Stimulated activated CD4-positive, alpha-beta T cell treated with anti-CD3 and anti-CD28 coated beads, Interleukin-1b, Interleukin-23, amount 100 ng/mL, for 48 hours (primary cell): ENCODE measurements around the gene BFSP2.

Source experiments
- DNase-seq: peaks from one replicate; pipeline ENCODE4 v3.0.0-alpha.2; 2020

The BFSP2 gene

DNA sequence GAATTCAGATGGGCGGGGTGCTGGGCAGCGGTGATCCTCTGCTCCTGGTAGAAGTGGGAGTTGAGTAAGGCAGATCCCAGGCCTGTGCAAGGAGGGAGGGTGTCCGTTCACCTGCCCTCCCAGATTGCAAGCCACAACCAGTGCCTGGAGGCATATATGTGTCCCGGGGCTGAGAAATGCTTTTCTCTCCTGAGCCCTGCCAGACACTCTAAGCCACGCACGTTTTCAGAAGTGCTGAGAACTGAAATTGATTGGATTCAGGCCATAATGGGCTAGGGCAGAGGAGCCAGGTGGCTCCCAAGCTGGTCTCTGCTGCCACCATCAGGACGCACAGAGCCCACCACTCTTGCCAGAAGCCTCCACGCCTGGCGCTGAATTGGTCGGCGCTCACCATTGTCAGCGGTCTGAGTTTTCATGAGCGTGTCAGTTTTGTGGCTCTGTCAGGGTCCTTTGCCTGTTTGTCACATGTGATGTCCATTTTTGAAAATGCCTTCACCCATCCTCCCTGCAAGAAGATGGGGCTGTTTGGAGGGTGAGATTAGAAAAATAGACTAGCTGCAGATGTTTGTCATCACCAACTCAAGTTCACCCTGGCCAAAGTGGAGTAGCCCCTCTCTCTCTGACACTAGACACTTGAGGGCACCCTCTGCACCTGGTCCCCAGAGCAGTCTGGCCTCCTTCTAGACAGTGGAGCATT, 15.4 kb upstream of the BFSP2 start:
- peak; percentile 36 for DNase-seq

DNA sequence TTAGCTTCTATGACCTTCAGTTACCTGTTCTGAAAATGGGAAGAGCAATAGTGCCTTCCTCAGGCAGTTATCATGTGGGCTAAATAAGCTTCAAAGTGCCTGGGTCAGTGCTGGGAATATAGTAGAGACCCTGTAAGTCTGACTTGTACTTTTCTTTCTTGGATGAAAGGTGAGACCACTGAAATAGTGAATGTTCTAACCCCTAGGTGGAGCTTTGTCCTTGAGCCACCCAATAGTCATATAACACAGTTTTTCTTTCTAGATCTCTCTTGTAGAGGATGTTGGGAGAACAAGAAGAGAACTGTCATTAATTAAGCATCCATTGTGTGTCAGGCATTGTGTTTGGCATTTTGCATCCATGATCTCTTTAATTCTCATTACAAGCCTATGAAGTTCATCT, 13.0 kb upstream of the BFSP2 start:
- DNase-seq = no peak

DNA sequence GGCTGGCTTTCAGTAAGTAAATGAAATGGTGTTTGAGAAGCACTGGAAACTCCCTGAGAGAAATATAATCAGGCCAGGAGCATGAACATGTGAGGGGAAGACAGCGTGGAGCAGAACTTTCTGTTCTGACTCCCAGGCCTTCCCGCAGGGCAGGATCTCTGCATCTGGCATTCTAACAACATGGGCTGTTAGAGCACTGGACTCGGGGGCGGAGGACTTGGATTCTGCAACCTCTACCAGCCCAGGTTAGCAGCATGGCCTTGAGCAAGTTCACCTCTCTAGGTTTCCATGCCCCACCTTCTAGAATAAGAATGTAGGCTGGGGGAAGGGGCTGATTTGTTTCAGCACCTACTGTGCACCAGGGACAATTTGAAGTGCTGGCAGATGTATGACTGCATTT, 12.5 kb upstream of the BFSP2 start:
- no peak for DNase-seq

DNA sequence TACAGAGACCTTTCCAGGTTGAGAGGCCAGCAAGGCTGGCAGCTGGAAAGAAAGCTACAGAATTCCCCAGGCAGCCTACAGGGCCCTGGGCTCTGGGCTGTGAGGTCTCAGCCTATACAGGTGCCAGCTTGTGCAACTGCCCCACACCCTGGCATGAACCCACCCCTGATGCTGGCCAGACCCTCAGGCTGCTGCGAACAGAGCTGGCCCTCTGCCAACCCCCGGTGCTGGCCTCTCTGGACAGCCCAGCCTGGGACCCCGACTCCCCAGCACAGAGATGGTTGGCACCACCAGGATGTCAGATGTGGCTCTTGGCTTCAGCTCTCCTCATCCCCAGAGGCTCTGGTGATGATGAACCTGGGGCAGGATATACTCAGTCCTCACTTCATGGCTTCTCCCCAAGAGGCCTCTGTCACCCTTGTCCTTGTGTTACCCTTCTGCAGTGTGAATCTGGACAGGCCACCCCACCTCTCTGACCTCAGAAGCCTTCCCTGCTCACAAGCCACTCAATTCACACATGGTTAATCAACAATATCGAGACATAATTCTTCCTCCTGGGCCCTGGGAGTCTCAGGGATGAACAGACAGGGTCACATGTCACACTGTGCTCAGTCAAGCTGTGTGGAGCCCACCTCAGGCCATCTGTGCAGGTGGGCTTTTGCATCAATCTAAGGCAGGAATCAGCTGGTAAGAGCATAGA, 11.0 kb upstream of the BFSP2 start:
- no peak for DNase-seq

DNA sequence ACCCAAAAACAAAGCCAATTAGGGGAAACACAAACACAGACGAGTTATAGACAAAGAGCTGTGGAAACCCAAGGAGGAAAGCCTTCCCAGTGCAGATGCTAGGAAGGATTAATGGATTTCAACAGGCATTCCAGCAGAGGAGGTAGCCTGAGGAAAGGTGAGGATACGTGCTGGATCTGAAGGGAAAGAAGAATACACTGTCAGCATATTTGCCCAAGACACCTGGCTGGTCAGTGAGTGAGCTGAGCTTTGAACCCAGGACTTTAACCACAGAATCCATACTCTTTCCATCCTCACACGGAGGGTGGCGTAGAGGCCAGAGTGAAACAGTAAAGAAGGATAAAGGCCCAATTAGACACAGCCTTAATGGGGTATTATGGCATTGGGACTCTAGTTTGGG, 9.1 kb upstream of the BFSP2 start:
- DNase-seq = no peak

DNA sequence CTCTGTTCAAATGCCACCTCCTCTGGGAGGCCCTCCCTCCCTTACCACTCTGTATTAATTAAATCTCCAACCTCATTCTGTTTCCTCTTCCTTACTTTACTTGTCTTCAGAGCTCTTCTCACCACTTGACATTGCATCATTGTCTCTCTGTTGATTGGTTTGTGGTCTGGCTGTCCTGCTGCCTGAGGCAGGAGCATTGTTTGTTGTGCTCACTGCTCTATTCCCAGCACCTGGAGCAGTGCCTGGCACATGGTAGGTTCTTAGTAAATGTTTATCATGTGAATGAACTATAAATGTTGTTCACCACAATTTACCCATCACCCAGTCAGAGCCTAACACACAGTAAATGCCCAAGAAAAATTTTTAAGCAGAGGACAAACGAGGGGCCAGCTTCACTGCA, 6.7 kb upstream of the BFSP2 start:
- DNase-seq = no peak

DNA sequence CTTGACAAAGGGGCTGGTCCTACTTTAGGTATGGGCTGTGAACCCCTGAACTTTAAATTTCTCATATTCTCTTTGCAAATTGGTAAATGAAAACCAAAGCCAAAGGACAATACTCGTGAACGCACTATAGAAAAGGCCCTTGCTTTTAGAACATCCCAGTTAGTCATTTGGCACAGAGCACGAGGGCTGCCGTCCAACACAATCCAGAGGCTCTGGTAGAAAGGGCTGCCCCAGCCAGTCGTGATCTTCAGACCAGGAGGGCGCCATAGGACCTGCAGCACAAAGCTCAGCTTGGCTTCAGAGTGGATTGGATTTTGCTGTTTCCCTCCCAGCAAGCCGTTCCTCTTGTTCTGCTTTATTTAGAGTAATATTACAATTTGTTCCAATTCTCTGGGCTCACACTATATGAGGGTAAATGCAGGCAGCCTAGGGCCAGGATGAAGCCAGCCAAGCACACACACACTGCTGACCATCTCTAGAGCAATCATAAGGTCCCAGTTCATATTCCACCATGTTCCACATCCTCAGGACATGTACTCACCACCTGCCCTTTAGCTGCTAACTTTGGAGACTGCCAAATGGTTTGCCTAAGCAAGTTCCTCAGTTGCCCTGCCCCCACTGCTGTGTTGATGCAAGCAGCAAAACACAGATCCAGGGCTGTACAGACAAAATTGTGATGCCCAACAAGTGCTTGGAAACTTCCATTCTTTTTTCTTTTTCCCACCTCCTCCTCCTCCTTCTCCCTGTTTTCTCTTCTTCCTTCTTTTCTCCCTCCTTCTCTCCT, 6.0 kb upstream of the BFSP2 start:
- no peak for DNase-seq

DNA sequence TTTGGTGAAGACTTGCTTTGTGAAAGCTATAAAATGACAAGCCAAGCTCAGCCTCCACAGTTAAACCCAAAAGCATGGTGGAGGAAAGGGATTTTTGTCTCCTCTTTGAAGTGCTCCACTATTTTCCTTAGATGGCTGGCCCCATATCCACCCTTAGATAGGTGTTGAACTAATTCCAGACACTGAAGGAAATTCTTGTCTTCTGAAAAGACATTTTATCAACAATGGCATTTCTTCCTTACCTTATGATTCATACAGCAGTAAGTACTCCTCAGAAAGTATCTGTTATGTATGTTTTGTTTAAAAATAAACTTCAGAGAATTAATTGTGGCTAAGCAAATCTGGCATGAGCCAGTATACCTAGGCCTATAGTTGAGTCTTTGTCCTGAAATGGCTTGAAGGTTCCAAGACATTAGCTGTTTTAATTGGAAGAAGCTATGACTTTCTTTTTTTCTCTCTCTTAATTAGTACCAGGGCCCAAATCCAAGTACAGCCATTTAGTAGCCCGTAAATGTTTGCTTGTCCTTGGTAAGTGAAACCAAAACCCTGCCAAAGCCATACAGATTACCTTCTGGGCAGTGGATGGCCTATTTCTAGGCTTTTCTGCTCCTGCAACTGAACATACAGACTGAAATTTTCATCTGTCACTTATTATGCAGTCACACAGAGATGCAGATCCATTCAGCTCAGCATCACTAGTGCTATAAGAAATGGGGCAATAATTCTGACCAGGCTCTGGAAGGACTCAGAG, 5.1 kb upstream of the BFSP2 start:
- DNase-seq = no peak

DNA sequence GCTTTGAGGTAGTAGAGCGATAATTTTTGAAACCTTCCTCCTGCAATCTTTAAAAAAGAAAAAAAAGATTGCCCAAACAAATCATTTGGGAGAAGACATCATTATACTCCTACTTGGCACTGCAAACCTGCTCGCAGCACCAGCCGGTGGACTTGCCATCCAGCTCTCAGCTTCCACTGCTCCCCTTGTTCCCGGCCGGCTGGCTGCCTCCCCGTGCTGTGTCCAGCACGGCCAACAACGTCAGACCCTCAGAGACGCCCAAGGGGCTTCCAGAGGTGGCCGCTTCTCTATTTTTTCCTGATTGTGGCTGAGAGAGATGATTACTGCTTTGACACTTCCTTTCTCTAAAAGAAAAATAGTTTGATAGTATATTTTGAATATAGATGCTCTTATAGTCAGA, 3.0 kb upstream of the BFSP2 start:
- no peak for DNase-seq

DNA sequence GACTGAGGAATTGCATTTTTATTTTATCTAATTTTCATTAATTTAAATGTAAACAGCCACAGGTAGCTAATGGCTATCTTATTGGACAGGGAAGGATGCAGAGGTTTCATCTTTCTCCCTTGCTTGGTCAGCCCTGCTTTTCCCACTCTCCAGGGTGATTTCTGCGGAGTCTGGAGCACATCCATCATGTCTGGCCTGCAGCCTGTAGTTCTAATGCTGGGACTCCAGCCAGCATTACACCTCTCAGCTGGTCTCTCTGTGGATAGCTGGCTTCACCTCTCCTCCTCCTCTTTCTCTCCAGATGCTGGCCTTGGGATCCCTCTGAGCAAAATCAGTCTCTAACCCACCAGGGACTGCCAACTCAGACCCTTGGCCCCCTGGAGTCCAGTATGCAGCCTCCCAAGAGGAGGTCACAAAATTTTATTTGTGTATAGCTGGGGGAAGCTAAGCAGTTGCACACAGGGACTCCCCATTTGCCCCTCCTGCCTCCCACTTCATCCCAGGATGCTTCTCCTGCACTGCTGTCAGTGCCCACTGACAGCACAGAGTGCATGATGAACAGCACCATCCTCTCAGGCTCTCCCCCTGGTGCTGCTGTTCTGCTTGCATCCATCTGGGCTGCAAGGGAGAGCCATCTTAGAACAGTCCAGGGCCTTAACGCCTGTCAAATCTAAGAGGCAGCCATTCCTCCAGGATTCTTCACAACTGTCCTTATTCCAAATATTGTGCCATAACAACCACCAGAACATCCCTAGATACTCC, 1.7 kb downstream of the BFSP2 start:
- no peak for DNase-seq

DNA sequence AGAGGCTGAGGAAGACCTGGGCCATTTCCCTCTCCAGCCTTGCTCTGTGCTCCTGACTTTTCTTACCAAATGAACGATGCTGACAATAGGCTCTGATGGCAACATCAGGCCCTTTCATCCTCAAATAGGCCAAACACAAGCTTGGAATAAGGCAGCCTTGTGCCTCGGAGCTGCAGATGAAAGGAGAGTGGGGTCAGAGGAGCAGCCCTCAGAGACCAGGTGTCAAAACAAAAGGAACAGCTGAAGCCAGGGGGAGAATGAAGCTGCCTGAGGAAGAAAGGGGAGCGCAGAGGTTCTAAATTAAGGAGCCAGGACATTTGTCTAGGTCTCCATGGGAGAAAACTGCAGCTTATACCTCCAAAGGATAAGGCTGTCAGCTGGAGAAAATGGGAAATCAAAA, 5.1 kb downstream of the BFSP2 start:
- DNase-seq = no peak

DNA sequence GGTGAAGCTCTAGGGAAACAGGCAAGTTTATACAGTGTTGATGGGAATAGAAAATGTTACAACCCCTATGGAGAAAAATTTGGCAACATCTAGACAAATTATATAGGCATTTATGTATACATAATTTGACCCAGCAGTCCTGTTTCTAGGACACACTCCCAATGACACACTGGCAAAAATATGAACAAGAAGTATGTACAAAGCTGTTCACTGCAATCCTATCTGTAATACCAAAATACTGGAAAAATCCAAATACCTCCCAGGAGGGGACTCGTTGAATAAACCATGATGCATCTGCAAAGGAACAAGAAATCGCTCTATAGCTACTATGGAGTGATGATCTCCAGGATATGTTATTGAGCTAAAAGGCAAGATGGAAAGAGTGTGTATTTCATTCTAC, 8.5 kb downstream of the BFSP2 start:
- no peak for DNase-seq

DNA sequence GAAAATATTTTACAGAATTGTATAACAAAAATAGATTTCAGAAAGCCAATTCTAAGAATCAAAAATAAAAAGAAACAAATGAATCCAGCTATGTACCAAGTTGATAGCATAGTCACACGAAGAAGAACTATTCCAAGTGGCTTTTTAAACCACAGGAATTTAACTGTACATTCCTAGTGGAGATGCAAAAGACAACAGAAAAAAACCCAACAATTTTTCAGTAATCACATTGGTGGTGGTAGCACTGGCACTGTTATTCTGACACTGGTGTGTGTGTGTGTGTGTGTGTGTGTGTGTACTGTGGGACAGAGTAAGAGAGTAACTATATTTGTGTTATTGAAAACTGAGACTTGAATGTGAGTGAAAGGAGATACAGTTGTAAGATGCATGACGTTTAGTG, 9.1 kb downstream of the BFSP2 start:
- no peak for DNase-seq

DNA sequence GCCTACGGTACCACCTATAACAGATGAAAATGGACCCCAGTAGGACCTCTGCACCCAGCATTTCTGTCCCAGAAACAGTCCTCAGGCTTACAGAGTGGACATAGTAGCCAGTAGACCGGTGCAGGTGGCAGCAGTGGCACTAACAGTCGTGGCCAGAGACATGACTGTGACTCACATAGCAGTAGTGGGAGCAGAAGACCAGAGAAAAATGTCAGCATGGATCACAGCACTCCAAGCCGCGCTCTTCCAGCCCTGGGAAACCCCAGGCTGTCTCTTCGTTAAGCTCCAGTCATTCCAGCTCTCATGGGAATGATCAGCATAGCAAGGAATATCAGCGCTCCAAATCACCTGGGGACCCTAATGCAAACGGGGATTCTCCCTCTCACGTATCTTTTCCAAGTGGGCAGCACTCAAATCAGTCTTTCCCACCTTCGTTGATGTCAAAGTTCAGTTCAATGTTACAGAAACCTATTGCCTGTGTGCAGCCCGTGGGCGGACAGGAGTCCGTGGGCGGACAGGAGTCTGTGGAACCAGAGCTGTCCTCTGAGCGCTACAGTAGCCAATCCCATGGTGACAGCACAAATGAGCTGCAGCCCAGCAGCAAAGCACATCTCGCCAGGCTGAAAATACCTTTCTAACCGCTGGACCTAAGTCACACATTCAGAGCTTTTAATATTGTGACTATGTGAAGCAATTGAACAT, 10.5 kb downstream of the BFSP2 start:
- DNase-seq = no peak

DNA sequence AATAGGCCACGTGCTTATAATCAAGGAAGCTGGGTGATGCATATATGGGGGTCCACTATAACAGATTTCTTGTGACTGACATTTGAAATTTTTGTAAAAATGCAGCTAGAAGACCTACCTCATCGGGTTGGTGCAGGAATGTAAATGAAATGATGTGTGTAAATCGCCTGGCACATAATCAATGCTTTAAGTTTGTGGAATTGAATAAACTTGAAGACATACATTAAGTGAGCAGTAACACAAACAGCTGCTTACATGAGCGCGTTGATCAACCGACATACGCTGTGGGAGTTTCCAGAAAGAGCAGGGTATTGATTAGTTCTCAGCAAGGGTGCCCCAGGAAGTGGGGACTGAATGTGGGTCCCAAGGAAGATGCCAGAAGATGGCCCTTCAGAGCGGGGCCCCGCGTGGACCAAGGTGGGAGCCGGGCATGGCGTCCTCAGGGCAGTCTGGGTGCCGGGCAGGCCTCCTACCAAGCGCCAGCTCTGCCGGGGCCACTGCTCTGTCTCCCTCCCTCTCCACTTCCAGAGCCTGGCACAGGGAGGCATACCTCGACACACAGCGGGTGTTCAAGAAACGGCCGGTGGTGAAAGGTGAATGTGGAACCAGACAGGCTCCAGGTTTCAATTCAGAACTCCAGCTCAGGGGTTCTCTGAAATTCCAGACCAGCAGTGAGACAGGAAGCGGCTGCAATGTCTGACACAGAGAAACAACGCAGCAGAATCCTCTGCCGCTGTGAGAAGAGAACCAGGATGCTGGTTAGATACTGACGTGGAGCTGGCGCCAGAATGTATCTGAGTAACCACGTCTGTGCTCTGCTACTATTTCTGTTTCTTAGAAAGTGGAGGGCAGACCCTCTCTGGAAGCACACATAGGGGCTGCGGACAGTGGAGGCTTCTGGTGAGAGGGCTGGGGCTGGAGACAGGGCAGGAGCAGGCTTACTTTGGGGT, 12.6 kb downstream of the BFSP2 start:
- DNase-seq = no peak

DNA sequence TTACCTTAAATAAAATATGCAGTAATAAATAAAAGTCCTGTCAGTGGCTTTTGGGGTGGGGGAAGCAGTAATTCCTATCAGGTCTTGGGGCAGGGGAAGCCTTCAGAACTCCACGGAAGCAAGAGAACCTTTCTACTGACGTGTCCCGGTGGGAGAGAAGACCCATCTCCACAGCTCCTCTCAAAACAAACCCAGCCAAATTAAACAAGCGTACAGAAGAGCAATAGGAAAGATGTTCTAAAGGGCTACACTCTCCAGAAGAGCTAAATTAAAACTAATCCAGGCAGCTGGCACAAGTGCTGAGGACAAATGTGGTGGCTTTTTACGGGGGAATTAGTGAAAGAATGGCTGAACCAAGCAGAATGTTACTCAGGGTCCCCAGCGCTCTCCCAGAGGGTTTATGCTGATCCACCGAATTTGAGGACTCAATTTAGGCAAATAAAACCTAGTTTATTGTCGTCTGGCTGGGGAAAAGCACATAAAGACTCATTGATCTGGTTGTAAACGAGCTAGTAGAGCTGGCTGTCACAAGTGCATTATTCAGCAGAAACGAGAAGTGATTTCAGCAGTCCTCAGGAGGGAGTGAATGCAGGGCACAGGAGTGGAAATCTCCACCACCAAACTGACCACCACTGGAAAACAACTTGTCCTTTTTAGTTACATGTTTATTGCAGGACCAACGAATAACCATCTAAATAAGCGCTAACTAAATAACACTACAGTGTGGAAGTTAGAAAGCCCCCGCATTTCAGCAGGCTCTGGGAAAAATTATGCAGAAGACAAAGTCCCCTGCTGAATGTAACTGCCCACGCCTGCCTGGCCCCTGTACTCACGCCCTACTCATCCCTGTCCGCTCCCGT, 13.5 kb downstream of the BFSP2 start:
- no peak for DNase-seq

DNA sequence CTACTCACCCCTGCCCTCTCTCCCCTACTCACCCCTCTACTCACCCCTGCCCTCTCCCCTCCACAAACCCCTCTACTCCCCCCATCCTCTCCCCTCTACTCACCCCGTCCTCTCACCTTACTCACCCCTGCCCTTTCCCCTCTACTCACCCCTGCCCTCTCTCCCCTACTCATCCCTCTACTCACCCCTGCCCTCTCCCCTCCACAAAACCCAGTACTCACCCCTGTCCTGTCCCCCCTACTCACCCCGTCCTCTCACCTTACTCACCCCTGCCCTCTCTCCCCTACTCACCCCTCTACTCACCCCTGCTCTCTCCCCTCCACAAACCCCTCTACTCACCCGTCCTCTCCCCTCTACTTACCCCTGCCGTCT, 14.2 kb downstream of the BFSP2 start:
- DNase-seq = no peak

DNA sequence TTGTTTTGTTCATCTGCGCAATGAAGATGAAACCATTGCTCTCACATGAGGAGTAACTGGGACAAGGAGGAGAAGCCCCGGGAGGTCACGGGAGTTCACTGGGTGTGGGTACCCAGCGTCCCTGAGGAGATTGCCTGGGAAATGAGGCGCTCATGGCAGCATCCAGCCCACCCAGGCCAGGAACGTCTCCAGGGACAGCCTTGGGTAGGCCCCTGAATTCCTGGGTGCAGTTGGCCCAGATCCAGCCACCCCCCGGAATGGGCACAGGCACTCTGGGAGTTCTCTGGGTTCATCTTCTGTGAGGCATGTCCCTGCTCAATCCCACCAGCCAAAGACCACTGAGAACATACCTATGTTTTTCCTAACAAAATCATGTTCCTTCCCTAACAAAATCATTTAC, 18.5 kb downstream of the BFSP2 start:
- DNase-seq = no peak

DNA sequence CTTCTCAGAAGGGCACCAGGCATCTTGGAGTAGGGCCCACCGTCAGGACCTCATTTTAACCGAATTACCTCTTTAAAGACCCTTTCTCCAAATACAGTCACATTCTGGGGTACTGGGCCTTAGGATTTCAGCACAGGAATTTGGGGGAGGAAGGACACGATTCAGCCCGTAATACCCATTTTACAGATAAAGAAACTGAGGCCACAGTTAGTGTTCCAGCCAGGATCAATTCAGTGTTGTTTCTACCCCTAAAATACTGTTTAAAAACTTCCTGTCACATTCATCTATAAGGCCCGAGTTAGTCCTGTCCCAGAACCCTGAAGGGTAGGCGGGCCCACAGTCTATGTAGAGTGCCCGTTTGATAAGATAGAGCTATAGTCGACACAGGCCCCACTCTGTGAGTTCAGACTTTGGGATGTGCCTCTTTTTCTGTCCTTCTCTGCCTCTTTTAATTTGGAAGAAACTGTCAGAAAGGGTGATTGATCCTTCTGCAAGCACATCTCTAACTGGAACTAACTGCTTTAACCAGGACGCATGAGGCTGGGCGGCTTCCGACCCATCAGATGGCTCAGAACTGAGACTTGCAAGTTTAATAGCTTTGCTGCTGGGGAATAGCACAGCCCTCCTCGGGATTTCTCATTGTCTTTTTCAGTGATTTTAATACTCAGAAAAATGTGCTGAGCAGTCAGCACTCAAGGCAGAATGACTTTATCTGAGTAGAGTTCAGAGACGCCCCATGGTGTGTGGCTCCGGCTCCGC, 19.5 kb downstream of the BFSP2 start:
- DNase-seq = no peak
